Suprapubic skin (tissue), 3 donors: Measurements from ENCODE around the gene C10orf67.

Source experiments
- POLR2A ChIP-seq, 2 donors: fragments of 450-650 bp; IDR thresholded peaks; one replicate each; pipeline ENCODE4 v1.6.1; 2017; ENCODE audit warnings: antibody characterized with exemption in 2 of 2, mild to moderate bottlenecking in 2 of 2, moderate library complexity in 2 of 2
- TF ChIP-seq, protein P1 (sequence below), 2 donors: fragments of 200-600 bp in 1 of 2; fragments of 450-650 bp in 1 of 2; sonication (generic) in 1 of 2; IDR thresholded peaks; one replicate each; pipeline ENCODE4 v1.5.1; 2016 to 2019; ENCODE audit warnings: antibody characterized with exemption in 2 of 2, mild to moderate bottlenecking in 1 of 2, moderate library complexity in 1 of 2

GRCh38 chr10:23354630-23355279 lies 10.2 kb upstream of the C10orf67 start:
- TF ChIP-seq, protein P1, sequence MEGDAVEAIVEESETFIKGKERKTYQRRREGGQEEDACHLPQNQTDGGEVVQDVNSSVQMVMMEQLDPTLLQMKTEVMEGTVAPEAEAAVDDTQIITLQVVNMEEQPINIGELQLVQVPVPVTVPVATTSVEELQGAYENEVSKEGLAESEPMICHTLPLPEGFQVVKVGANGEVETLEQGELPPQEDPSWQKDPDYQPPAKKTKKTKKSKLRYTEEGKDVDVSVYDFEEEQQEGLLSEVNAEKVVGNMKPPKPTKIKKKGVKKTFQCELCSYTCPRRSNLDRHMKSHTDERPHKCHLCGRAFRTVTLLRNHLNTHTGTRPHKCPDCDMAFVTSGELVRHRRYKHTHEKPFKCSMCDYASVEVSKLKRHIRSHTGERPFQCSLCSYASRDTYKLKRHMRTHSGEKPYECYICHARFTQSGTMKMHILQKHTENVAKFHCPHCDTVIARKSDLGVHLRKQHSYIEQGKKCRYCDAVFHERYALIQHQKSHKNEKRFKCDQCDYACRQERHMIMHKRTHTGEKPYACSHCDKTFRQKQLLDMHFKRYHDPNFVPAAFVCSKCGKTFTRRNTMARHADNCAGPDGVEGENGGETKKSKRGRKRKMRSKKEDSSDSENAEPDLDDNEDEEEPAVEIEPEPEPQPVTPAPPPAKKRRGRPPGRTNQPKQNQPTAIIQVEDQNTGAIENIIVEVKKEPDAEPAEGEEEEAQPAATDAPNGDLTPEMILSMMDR (IDR thresholded peaks at IDR 0.05) = no peak
- TF ChIP-seq POLR2A (IDR thresholded peaks at IDR 0.05) = no peak
